Breast epithelium (tissue), 4 donors: ENCODE data around the gene EVC. TPM values are rescaled to one million over a fixed set of nuclear protein-coding genes. Genes with fewer than 3 reads are reported as not detected.

Experiments used
- DNase-seq, 2 donors: peaks; one replicate each; pipeline ENCODE4 v3.0.0-alpha.2; 2019; ENCODE audit warnings: low spot score in 2 of 2
- H3K27ac ChIP-seq, 2 donors: fragments of 200-600 bp; sonication (generic) in 1 of 2; one replicate each; pipeline ENCODE4 v1.5.1; 2016 to 2019; ENCODE audit warnings: mild to moderate bottlenecking in 1 of 2
- H3K27me3 ChIP-seq, 2 donors: fragments of 200-600 bp; sonication (generic) in 1 of 2; one replicate each; pipeline versions ENCODE4 v1.5.1 to v1.6.0; 2017 to 2019; ENCODE audit warnings: control low read depth in 1 of 2, mild to moderate bottlenecking in 1 of 2
- H3K36me3 ChIP-seq: fragments of 200-600 bp; one replicate; pipeline ENCODE4 v1.5.1; 2019
- H3K4me1 ChIP-seq, 2 donors: fragments of 200-600 bp; sonication (generic); one replicate each; pipeline ENCODE4 v1.5.1; 2016 to 2019; ENCODE audit warnings: control low read depth in 1 of 2
- H3K4me3 ChIP-seq, 3 donors: fragments of 200-600 bp; sonication (generic); 1 replicate in 2 of 3; 2 replicates in 1 of 3; pipeline ENCODE4 v1.5.1; 2016 to 2019; ENCODE audit warnings: mild to moderate bottlenecking in 3 of 3, moderate library complexity in 2 of 3
- H3K9me3 ChIP-seq, 2 donors: fragments of 200-600 bp; sonication (generic) in 1 of 2; one replicate each; pipeline ENCODE4 v1.5.1; 2016 to 2019; ENCODE audit warnings: control low read depth in 1 of 2
- POLR2A ChIP-seq: fragments of 450-650 bp; IDR thresholded peaks from one replicate; pipeline ENCODE4 v1.6.1; 2016; ENCODE audit warnings: antibody characterized with exemption, mild to moderate bottlenecking, moderate library complexity
- POLR2AphosphoS5 ChIP-seq, 3 donors: sonication (generic); formaldehyde crosslinking; IDR thresholded peaks; one replicate each; pipeline ENCODE4 v1.6.1; 2017; ENCODE audit warnings: antibody characterized with exemption in 3 of 3
- intact Hi-C: fragments of 100-400 bp; cut with DNase I; formaldehyde crosslinking; loops from one replicate; pipeline ENCODE4 v1.15.1; 2023; ENCODE audit warnings: low total_unique reads
- total RNA-seq, 3 donors: library from RNA; depleted of rRNA; stranded (reverse); fragments of >200 nt; gene quantifications; one replicate each; pipeline ENCODE4 v1.1.0, GENCODE V29; 2016
- TF ChIP-seq, protein P1 (sequence below), 3 donors: fragments of 450-650 bp; IDR thresholded peaks; one replicate each; pipeline ENCODE4 v1.5.1; 2016 to 2017; ENCODE audit warnings: antibody characterized with exemption in 3 of 3, mild to moderate bottlenecking in 3 of 3, moderate library complexity in 3 of 3

Gene EVC
- total RNA-seq, 3 donors from 2014 or later, result 20.0 to 27.5 (median 25.9) TPM

DNA sequence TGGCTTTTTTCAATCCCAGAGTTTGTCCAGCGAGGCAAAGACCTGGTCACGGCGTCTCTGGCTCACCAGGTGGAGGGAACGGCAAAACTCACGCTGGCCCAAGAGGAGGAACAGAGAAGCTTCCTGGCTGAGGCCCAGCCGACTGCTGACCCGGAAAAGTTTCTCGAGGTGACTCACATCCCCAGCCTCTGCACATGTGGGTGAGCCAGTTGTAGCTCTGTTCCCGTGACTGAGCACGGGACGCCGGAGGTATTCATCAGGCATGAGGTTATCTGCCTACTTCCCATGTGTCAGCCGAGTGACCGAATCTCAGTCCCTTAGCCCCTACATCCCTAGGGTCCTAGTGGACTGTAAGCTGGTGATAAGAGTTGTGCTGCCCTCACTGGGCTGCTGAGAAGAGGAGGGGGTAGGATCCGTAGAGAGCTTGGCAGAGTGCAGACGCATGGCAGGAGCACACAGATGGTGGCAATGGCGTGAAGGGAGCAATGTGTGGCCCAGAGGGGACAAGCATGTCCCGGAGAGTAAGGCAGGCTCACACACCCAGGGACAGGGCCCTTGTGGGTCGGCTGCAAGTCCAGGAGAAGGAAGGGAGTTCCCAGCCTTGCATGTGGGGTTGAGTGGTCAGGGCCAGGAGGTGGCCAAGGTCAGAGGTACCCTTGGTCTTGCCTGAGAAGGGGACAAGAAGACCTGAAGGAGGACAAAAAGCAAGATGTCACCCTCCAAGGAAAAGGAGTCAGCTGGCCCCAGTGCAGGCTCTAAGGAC lies 42.9 kb downstream of the EVC start:
- no peak for DNase-seq
- Histone ChIP-seq H3K4me1 (no peaks in the 10 kb centered on the region), H3K36me3 (peaks cover 7% of the 10 kb centered on the region), H3K4me3 (no peak overlapping the region), H3K27ac (peak overlapping the region in 1 of 2 donors; percentile 68), H3K27me3 (no peaks in the 10 kb centered on the region), H3K9me3 (no peaks in the 10 kb centered on the region)
- TF ChIP-seq POLR2AphosphoS5 (IDR thresholded peaks at IDR 0.05) (no peak), POLR2A (no peak)
- TF ChIP-seq, protein P1, sequence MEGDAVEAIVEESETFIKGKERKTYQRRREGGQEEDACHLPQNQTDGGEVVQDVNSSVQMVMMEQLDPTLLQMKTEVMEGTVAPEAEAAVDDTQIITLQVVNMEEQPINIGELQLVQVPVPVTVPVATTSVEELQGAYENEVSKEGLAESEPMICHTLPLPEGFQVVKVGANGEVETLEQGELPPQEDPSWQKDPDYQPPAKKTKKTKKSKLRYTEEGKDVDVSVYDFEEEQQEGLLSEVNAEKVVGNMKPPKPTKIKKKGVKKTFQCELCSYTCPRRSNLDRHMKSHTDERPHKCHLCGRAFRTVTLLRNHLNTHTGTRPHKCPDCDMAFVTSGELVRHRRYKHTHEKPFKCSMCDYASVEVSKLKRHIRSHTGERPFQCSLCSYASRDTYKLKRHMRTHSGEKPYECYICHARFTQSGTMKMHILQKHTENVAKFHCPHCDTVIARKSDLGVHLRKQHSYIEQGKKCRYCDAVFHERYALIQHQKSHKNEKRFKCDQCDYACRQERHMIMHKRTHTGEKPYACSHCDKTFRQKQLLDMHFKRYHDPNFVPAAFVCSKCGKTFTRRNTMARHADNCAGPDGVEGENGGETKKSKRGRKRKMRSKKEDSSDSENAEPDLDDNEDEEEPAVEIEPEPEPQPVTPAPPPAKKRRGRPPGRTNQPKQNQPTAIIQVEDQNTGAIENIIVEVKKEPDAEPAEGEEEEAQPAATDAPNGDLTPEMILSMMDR (IDR thresholded peaks at IDR 0.05), result no peak
- intact Hi-C loops, result no loop called here

- Histone ChIP-seq H3K4me1 (no peaks in the 10 kb centered on the region), H3K27ac (peak overlapping the region in 1 of 2 donors; percentile 68), H3K36me3 (peaks cover 7% of the 10 kb centered on the region), H3K4me3 (no peak overlapping the region), H3K27me3 (no peaks in the 10 kb centered on the region), H3K9me3 (no peaks in the 10 kb centered on the region)
- intact Hi-C loops, result no loop called here
- TF ChIP-seq, protein P1 (IDR thresholded peaks at IDR 0.05), result no peak
- TF ChIP-seq POLR2A (no peak), POLR2AphosphoS5 (IDR thresholded peaks at IDR 0.05) (no peak)
- DNase-seq, result no peak
These were observed 43.5 kb downstream of the EVC start for GRCh38 chr4:5754529-5754881.

GRCh38 chr4:5755161-5755560 lies 44.2 kb downstream of the EVC start:
- no peak overlapping the region for H3K4me3 ChIP-seq
- DNase-seq, result no peak
- H3K9me3 ChIP-seq, result no peaks in the 10 kb centered on the region
- no peaks in the 10 kb centered on the region for H3K4me1 ChIP-seq
- H3K27ac ChIP-seq, result no peak overlapping the region
- no peak for TF ChIP-seq POLR2AphosphoS5 (IDR thresholded peaks at IDR 0.05)
- no peak for TF ChIP-seq POLR2A
- TF ChIP-seq, protein P1 (IDR thresholded peaks at IDR 0.05), result no peak
- intact Hi-C loops, result no loop called here
- H3K36me3 ChIP-seq, result peaks cover 7% of the 10 kb centered on the region
- no peaks in the 10 kb centered on the region for H3K27me3 ChIP-seq

DNA sequence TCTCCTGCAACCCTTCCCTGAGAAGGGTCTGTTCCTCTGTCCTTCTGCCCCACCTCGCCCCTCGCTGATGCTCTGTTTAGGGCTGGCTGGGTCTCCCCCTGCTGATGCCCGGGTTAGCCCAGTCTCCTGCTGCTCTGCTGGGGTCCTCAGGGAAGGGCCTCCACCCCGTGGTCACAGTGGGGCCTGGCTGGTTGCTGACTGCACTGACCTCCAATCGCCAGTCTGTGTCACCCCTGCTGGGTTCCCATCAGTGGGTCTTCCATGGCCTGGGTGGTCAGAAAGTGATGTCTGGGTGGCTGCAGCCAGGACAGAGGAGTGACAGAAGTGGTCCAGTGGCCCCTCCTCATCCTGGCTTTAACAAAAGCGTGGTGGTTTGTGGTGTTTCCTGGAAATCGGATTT lies 44.7 kb downstream of the EVC start:
- intact Hi-C loops, result no loop called here
- H3K9me3 ChIP-seq, result no peaks in the 10 kb centered on the region
- no peak overlapping the region for H3K4me3 ChIP-seq
- no peaks in the 10 kb centered on the region for H3K4me1 ChIP-seq
- H3K36me3 ChIP-seq, result peaks cover 7% of the 10 kb centered on the region
- DNase-seq, result no peak
- H3K27ac ChIP-seq, result no peak overlapping the region
- TF ChIP-seq POLR2A (no peak), POLR2AphosphoS5 (IDR thresholded peaks at IDR 0.05) (no peak)
- TF ChIP-seq, protein P1 (IDR thresholded peaks at IDR 0.05), result no peak
- H3K27me3 ChIP-seq, result no peaks in the 10 kb centered on the region

DNA sequence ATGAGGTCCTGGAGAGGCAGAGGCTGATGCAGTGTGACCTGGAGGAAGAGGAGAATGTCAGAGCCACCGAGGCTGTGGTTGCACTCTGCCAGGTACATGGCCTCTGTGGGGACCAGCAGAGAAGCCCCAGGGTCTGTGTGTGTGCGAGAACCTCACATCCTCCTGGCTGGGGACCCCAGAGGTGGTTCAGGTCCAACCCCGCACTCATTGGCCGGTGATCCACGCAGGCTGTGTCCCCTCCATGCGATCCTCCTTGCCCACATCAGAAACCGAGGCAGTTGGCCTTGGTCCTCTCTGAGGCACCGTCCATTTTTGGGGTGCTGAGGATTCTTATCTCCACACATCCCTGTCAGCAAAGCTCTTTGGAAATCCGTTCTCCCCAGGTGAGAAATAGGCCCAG lies 45.3 kb downstream of the EVC start:
- intact Hi-C loops, result no loop called here
- H3K27me3 ChIP-seq, result no peaks in the 10 kb centered on the region
- TF ChIP-seq POLR2AphosphoS5 (IDR thresholded peaks at IDR 0.05) (no peak), POLR2A (no peak)
- TF ChIP-seq, protein P1 (IDR thresholded peaks at IDR 0.05), result no peak
- no peak overlapping the region for H3K4me3 ChIP-seq
- H3K36me3 ChIP-seq, result peaks cover 7% of the 10 kb centered on the region
- no peaks in the 10 kb centered on the region for H3K9me3 ChIP-seq
- H3K4me1 ChIP-seq, result no peaks in the 10 kb centered on the region
- H3K27ac ChIP-seq, result no peak overlapping the region
- DNase-seq, result no peak
